SK-N-SH treated with all-trans-retinoic acid at 6 μM for 48 hours (cell line): ENCODE results near the gene YIF1A.

ENCODE experiments used
- ATAC-seq: fragments of 200-7000 bp; cut with Tn5 transposase; 3 replicates; pipeline ENCODE4 v1.9.1; 2020; ENCODE audit warnings: mild to moderate bottlenecking, moderate library complexity
- ARNTL ChIP-seq: fragments of 450-650 bp; formaldehyde crosslinking; IDR thresholded peaks from 2 replicates; pipeline ENCODE4 v1.5.0; 2020; ENCODE audit warnings: low read depth, mild to moderate bottlenecking, moderate library complexity, borderline replicate concordance
- BACH2 ChIP-seq: fragments of 250-450 bp; sonication (Bioruptor Pico); IDR thresholded peaks from 2 replicates; pipeline ENCODE4 v1.9.0; 2021; ENCODE audit warnings: mild to moderate bottlenecking, borderline replicate concordance
- CSDC2 ChIP-seq: fragments of 250-450 bp; sonication (Bioruptor Pico); IDR thresholded peaks from 2 replicates; pipeline ENCODE4 v1.5.0; 2020; ENCODE audit warnings: mild to moderate bottlenecking, moderate library complexity
- ESRRG ChIP-seq: fragments of 250-450 bp; sonication (Bioruptor Pico); IDR thresholded peaks from 2 replicates; pipeline ENCODE4 v1.6.1; 2021; ENCODE audit warnings: mild to moderate bottlenecking
- GLIS3 ChIP-seq: fragments of 250-450 bp; sonication (Bioruptor Pico); IDR thresholded peaks from 2 replicates; pipeline ENCODE4 v1.5.0; 2020; ENCODE audit warnings: mild to moderate bottlenecking, moderate library complexity
- ISL1 ChIP-seq: fragments of 250-450 bp; sonication (Bioruptor Pico); IDR thresholded peaks from 2 replicates; pipeline ENCODE4 v2.1.2; 2022; ENCODE audit warnings: mild to moderate bottlenecking, moderate library complexity
- OSR1 ChIP-seq: fragments of 250-450 bp; sonication (Bioruptor Pico); IDR thresholded peaks from 2 replicates; pipeline ENCODE4 v1.8.0; 2022; ENCODE audit warnings: moderate library complexity, mild to moderate bottlenecking, inconsistent platforms
- PPARA ChIP-seq: fragments of 250-450 bp; sonication (Bioruptor Pico); IDR thresholded peaks from 2 replicates; pipeline ENCODE4 v1.5.0; 2020; ENCODE audit warnings: mild to moderate bottlenecking, borderline replicate concordance
- RARB ChIP-seq: fragments of 250-450 bp; sonication (Bioruptor Pico); IDR thresholded peaks from 2 replicates; pipeline ENCODE4 v1.8.0; 2021; ENCODE audit warnings: mild to moderate bottlenecking, moderate library complexity
- SNAI2 ChIP-seq: fragments of 250-450 bp; sonication (Bioruptor Pico); IDR thresholded peaks from 2 replicates; pipeline ENCODE4 v1.5.0; 2020; ENCODE audit warnings: mild to moderate bottlenecking, moderate library complexity
- TCF4 ChIP-seq: fragments of 250-450 bp; sonication (Bioruptor Pico); IDR thresholded peaks from 2 replicates; pipeline ENCODE4 v1.8.0; 2021; ENCODE audit warnings: mild to moderate bottlenecking, moderate library complexity, borderline replicate concordance
- TOX ChIP-seq: fragments of 250-450 bp; sonication (Bioruptor Pico); IDR thresholded peaks from 2 replicates; pipeline ENCODE4 v1.8.0; 2021; ENCODE audit warnings: mild to moderate bottlenecking, moderate library complexity, borderline replicate concordance
- TSHZ2 ChIP-seq: fragments of 250-450 bp; sonication (Bioruptor Pico); IDR thresholded peaks from 2 replicates; pipeline ENCODE4 v1.5.0; 2020; ENCODE audit warnings: mild to moderate bottlenecking, moderate library complexity
- ZFP3 ChIP-seq: fragments of 250-450 bp; sonication (Bioruptor Pico); IDR thresholded peaks from 2 replicates; pipeline ENCODE4 v1.5.0; 2020; ENCODE audit warnings: mild to moderate bottlenecking, moderate library complexity
- ZNF565 ChIP-seq: fragments of 450-650 bp; formaldehyde crosslinking; conservative IDR thresholded peaks from 2 replicates; pipeline ENCODE4 v1.5.0; 2020; ENCODE audit warnings: low read depth, mild to moderate bottlenecking, moderate library complexity
- ZNF70 ChIP-seq: fragments of 450-650 bp; formaldehyde crosslinking; IDR thresholded peaks from 2 replicates; pipeline ENCODE4 v1.5.0; 2020; ENCODE audit warnings: mild to moderate bottlenecking, moderate library complexity
- ZNF8 ChIP-seq: fragments of 450-650 bp; formaldehyde crosslinking; IDR thresholded peaks from 2 replicates; pipeline ENCODE4 v1.5.0; 2020; ENCODE audit warnings: mild to moderate bottlenecking, moderate library complexity
- TF ChIP-seq, protein P1 (sequence below): fragments of 250-450 bp; sonication (Bioruptor Pico); IDR thresholded peaks from 2 replicates; pipeline ENCODE4 v1.8.0; 2021; ENCODE audit warnings: low read depth, mild to moderate bottlenecking, moderate library complexity, borderline replicate concordance
- TF ChIP-seq, protein P2 (sequence below): fragments of 250-450 bp; sonication (Bioruptor Pico); IDR thresholded peaks from 2 replicates; pipeline ENCODE4 v1.5.1; 2020; ENCODE audit warnings: low read depth, mild to moderate bottlenecking, moderate library complexity
- TF ChIP-seq, protein P3 (sequence below): fragments of 250-450 bp; sonication (Bioruptor Pico); IDR thresholded peaks from 2 replicates; pipeline ENCODE4 v1.5.1; 2021; ENCODE audit warnings: mild to moderate bottlenecking, moderate library complexity

Gene YIF1A

DNA sequence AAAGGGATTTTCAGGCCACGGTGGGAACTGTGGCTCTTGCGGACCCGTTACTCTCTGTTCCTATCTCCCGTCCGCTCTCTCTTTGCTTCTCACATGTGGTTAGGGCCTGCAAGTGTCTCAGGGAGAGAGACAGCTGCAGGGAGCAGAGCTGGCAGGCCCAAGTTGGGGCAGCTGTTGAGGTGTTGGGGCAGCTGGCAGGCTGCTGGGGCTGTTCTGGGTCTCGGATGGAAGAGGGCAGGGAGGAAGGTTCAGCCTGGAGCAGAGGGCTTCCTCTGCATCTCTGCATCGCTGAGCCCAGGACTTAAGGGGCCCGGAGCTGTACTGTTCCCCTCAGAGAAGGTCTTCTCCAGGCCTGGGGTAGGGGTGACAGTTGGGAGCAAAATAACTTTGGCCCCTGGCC, 13.5 kb downstream of the YIF1A start:
- ATAC-seq: no peak
- no peak for TF ChIP-seq TOX (CRISPR knock-in tag)
- TF ChIP-seq, protein P1, sequence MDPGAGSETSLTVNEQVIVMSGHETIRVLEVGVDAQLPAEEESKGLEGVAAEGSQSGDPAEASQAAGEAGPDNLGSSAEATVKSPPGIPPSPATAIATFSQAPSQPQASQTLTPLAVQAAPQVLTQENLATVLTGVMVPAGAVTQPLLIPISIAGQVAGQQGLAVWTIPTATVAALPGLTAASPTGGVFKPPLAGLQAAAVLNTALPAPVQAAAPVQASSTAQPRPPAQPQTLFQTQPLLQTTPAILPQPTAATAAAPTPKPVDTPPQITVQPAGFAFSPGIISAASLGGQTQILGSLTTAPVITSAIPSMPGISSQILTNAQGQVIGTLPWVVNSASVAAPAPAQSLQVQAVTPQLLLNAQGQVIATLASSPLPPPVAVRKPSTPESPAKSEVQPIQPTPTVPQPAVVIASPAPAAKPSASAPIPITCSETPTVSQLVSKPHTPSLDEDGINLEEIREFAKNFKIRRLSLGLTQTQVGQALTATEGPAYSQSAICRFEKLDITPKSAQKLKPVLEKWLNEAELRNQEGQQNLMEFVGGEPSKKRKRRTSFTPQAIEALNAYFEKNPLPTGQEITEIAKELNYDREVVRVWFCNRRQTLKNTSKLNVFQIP (CRISPR knock-in tag): no peak
- no peak for TF ChIP-seq TSHZ2 (CRISPR knock-in tag)
- no peak for TF ChIP-seq SNAI2 (CRISPR knock-in tag)
- no peak for TF ChIP-seq TCF4
- TF ChIP-seq PPARA (CRISPR knock-in tag): no peak
- no peak for TF ChIP-seq ZNF8
- TF ChIP-seq GLIS3: no peak
- TF ChIP-seq ARNTL (CRISPR knock-in tag): no peak
- TF ChIP-seq ZNF70 (CRISPR knock-in tag): no peak
- no peak for TF ChIP-seq ESRRG (CRISPR knock-in tag)
- TF ChIP-seq ZNF565 (CRISPR knock-in tag): no peak
- TF ChIP-seq, protein P2, sequence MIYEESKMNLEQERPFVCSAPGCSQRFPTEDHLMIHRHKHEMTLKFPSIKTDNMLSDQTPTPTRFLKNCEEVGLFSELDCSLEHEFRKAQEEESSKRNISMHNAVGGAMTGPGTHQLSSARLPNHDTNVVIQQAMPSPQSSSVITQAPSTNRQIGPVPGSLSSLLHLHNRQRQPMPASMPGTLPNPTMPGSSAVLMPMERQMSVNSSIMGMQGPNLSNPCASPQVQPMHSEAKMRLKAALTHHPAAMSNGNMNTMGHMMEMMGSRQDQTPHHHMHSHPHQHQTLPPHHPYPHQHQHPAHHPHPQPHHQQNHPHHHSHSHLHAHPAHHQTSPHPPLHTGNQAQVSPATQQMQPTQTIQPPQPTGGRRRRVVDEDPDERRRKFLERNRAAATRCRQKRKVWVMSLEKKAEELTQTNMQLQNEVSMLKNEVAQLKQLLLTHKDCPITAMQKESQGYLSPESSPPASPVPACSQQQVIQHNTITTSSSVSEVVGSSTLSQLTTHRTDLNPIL (CRISPR knock-in tag): no peak
- TF ChIP-seq, protein P3, sequence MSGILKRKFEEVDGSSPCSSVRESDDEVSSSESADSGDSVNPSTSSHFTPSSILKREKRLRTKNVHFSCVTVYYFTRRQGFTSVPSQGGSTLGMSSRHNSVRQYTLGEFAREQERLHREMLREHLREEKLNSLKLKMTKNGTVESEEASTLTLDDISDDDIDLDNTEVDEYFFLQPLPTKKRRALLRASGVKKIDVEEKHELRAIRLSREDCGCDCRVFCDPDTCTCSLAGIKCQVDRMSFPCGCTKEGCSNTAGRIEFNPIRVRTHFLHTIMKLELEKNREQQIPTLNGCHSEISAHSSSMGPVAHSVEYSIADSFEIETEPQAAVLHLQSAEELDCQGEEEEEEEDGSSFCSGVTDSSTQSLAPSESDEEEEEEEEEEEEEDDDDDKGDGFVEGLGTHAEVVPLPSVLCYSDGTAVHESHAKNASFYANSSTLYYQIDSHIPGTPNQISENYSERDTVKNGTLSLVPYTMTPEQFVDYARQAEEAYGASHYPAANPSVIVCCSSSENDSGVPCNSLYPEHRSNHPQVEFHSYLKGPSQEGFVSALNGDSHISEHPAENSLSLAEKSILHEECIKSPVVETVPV (CRISPR knock-in tag): no peak

DNA sequence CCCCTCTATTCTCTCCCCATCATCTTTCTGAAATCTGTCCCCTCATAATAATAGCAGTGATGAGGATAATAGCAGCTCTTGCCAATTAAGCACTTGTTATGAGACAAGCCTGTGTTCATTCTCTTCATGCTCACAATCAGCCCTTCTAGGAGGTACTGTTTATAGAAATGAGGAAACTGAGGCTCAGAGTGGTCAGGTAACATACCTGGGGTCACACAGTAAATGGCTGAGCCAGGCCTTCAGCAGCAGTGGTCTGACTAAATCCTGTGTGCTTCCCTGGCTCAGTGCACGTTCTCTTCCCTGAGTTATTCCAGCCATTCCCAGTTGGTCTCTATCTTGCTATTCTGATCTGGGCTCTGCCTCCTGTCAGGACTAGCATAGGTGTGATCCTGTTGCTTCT, 14.7 kb downstream of the YIF1A start:
- ATAC-seq: no peak
- TF ChIP-seq SNAI2 (CRISPR knock-in tag): no peak
- no peak for TF ChIP-seq PPARA (CRISPR knock-in tag)
- TF ChIP-seq, protein P3 (CRISPR knock-in tag): no peak
- no peak for TF ChIP-seq TOX (CRISPR knock-in tag)
- TF ChIP-seq ZFP3: no peak
- TF ChIP-seq ISL1 (CRISPR knock-in tag): no peak
- no peak for TF ChIP-seq OSR1 (CRISPR knock-in tag)

GRCh38 chr11:66272596-66272995, 16.3 kb downstream of the YIF1A start:
- ATAC-seq: no peak
- TF ChIP-seq SNAI2 (CRISPR knock-in tag): no peak
- TF ChIP-seq, protein P1 (CRISPR knock-in tag): no peak
- no peak for TF ChIP-seq RARB (CRISPR knock-in tag)
- no peak for TF ChIP-seq OSR1 (CRISPR knock-in tag)
- no peak for TF ChIP-seq TSHZ2 (CRISPR knock-in tag)
- TF ChIP-seq, protein P3 (CRISPR knock-in tag): no peak
- TF ChIP-seq ZNF8: no peak
- TF ChIP-seq PPARA (CRISPR knock-in tag): no peak
- no peak for TF ChIP-seq ZNF70 (CRISPR knock-in tag)
- TF ChIP-seq ZFP3: no peak
- no peak for TF ChIP-seq BACH2 (CRISPR knock-in tag)
- TF ChIP-seq ISL1 (CRISPR knock-in tag): no peak
- no peak for TF ChIP-seq CSDC2 (CRISPR knock-in tag)
- no peak for TF ChIP-seq ARNTL (CRISPR knock-in tag)
- TF ChIP-seq, protein P2 (CRISPR knock-in tag): no peak
